Left colon (tissue), 2 donors: ENCODE measurements around the gene FFAR4. TPM values are rescaled to one million over a fixed set of nuclear protein-coding genes. Genes with fewer than 3 reads are reported as not detected.
A peak's percentile ranks its signal among the peaks of the same experiment; 100 is the strongest.

ENCODE experiments used
- ATAC-seq: fragments of 200-7000 bp; cut with Tn5 transposase; one replicate; pipeline ENCODE4 v1.9.1; 2020; ENCODE audit warnings: mild to moderate bottlenecking, moderate library complexity
- DNase-seq, 2 donors: peaks; one replicate each; pipeline ENCODE4 v3.0.0-alpha.2; 2020
- intact Hi-C, 2 donors: fragments of 100-400 bp; cut with DNase I in 1 of 2; cut with micrococcal nuclease in 1 of 2; formaldehyde crosslinking; loops; one replicate each; pipeline versions ENCODE4 v1.11.2 to v1.14.0; 2022; cut with DNase I, micrococcal nuclease
- total RNA-seq, 2 donors: library from RNA; stranded (reverse); fragmentation: NEBNext Ultra II Directional; extraction: Animal tissue kit (Norgen Biotek cat#: 25700); gene quantifications; one replicate each; pipeline ENCODE4 v1.2.1, GENCODE V29; 2021
- donor health status: DM: no; HTN: no; CAD: no.
- donor health status: DM: yes; HTN: yes; CAD: no.

The FFAR4 gene
- total RNA-seq, 2 donors from 2014 or later, result 36.9 to 44.4 TPM

DNA sequence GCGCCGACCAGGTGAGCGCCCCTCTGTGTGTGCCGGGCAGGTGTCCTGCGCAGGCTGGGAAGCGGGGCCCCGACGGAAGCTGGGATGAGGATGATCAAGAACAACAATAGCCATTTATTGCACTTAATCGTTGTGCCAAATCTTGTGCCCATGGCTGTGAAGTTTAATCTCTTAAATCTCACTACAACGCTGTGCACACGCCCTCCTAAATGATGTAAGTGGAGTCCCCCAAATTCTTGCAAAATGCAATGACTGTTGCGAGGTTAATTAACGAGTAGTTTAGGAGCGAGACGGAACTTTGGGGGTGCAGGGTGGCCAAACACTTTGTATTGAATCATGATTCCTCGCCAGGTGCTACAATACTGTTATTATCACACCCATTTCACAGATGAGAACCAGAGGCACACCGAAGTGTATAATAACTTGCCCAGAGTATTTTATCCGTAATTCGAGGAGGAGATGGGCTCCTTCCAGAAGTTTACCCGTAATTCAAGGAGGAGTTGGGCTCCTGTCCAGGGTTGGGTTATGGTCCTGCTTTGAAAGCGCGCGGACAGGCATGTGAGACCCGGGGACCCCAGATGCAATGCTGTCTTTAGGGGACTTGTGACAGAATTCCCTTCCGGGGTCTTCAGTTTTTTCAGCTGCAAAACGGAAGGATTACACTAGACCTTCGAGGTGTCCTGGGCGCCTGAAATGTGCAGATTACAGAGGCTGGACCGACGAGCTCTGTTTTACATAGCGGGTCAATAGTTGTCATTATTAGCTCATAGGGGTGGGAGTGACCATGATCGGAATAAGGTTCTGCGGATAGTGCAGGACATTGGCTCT lies 1.0 kb downstream of the FFAR4 start:
- ATAC-seq, result no peak
- no peak for DNase-seq
- intact Hi-C loops, result no loop called here

DNA sequence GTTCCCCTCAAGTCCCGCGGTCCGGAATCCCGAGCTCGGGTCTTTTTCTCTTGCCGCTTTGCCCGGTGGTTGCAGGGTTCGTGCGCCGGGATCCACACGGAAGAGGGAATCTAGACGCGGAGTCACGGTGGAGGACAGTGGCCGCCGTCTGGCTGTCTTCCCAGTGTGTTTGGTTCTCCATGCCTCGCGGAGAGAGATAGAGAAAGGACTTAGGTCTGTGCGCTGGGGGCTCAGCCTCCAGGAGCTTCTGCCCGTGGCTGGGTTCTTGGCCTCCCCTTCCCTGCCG lies 1.6 kb downstream of the FFAR4 start:
- intact Hi-C loops, result no loop called here
- ATAC-seq (no peak), DNase-seq (no peak)

DNA sequence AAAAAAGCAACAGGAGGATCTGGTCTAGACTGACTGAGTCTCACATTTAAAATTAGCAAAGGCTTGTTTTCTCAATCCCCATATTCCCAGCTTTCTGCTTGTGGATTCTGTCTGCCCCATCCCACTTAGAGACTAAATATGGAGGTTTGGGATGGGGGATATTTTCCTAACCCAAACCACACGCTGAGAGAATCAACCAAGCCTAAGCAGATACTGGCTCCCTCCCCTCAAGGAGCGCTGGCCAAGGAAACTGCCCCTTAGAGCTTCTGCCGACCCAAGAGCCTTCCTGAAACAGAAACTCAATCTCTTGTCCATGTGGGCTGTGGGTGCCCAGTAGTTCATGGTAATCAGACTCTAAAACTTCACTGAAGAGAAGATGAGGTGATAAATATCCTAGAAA lies 3.9 kb downstream of the FFAR4 start:
- intact Hi-C loops, result no loop called here
- DNase-seq, result no peak
- ATAC-seq, result no peak

DNA sequence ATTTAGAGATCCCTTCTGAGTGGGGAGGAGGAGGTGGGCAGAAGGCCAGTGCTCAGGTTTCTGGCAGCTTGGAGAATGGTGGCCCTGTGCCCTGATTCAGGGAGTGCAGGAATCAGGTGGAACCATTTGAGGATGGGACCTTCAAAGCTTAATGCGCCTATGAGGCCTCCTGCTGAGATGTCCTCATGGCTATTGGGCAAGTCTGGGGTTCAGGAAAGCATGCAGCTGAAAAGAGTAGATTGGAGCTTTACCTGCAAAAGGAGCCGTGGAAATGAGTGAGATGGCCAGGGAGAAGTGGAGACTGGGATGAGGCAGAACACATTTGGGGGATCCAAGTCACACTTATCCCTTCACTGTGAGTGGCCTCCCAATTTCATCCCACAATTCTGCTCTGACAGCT lies 6.1 kb downstream of the FFAR4 start:
- ATAC-seq (no peak), DNase-seq (no peak)
- intact Hi-C loops, result no loop called here

DNA sequence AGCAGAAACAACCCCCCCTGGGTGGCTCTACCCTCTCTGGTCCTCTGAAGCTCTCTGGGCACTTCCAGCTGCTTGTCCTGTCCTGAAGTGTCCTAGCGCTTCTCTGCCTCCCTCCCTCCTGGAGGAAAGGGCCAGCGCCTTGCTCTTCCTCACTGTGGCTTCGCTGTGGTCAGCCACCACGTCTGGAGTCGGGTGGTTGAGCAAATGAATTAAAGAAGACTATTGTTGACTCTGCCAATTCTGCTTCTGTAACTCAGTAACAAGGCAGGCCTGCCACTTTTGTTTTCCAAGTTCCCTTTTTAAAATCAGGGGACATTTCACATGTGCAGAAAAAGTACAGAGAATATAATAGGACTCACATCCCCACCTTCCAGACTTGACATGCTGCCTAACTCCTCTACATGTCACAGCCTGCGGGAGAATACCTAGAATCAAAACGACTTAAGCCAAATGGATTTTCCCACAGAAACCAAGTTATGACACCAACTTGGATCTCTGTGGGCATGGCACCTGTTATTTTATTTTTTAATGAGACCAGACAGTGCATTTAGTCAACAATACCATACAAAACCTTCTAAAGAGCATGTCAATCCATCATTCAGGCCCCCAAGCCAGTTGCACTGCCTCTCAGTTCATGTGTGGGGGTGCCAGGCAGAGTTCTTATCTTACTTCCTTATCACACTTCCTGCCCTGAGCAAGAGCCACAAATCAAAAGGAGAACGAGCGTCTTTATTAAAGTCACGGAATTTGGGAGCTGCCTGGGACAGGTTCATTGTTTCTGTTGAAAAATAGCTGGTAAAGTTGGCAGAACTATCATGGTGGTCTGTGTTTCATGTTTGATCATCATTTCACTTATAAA lies 6.8 kb downstream of the FFAR4 start:
- intact Hi-C loops, result no loop called here
- DNase-seq, result peak in 1 of 2 donors; percentile 36
- peak; percentile 55 for ATAC-seq

DNA sequence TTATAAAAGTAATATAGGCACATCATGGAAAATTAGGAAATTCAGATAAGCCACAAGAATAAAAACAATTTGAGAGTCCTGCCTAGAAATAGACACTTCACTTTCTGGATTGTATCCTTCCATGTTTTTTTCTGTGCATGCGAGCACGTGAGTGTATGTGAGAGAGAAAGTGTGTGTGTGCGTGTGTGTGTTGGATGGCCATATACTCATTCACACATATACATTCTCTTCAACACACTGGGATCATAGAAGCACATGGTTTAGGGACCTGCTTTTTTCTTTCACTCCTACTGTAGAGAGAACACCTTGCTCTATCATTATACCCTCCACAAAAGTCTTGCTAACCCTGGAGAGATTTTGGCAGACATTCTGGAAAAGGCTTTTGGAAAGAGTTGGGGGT lies 7.5 kb downstream of the FFAR4 start:
- ATAC-seq (no peak), DNase-seq (no peak)
- intact Hi-C loops, result no loop called here

DNA sequence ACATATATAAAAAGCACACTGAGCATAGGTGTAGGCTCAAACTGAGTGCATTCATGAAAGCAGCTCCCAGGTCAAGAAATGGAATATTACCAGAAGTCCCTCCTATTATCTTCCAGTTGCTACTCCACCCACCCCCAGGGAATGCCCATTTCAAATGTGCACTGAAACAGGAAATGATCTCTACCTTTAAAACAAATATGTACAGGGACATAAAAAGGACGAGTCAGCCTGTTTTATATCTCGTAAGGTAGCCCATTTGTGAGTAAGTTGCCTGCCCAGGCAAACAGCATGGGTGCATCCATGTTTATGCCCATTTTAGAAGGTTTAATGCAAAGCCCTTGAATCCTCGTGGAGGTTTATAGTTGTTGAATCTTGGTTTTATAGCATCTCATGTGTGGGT lies 10.4 kb downstream of the FFAR4 start:
- peak; percentile 29 to 54 for DNase-seq
- peak; percentile 77 for ATAC-seq
- intact Hi-C loops, result no loop called here

DNA sequence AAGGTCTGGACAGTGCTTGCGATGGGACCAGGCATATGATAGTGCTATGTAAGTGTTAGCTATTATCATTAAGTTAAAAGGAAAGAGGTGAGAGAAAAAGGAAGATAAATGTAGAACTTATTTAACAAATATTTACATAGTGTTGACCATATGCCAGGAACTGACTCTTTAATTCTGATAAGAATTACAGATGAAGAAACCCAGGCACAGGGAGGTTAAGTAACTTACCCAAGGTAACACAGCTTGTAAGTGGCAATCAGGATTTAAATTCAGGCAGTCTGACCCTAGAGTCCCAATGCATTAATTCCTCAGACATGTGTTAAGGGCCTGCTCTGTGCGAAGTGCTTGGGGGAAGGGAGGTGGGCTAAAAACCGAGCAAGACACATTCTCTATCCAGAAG lies 11.1 kb downstream of the FFAR4 start:
- DNase-seq (no peak), ATAC-seq (peak; percentile 10)
- intact Hi-C loops, result no loop called here

DNA sequence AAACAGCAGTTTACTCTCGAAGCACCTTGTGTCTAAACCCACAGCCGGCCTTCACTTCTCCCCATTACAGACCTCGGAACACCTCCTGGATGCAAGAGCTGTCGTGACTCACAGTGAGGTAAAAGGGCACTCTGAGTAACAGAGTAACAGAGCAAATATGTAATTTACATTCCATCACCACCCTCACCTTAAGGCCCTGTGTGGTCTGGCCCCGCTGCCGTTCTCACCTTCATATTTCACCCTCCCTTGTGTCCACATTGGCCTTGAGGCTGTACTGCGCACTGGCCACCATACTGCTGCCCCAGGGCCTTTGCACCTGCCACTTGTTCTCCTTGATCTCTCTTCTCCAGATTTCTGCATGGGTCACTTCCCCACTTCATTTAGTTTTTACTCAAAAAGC lies 12.6 kb downstream of the FFAR4 start:
- DNase-seq, result no peak
- intact Hi-C loops, result no loop called here
- peak; percentile 64 for ATAC-seq

DNA sequence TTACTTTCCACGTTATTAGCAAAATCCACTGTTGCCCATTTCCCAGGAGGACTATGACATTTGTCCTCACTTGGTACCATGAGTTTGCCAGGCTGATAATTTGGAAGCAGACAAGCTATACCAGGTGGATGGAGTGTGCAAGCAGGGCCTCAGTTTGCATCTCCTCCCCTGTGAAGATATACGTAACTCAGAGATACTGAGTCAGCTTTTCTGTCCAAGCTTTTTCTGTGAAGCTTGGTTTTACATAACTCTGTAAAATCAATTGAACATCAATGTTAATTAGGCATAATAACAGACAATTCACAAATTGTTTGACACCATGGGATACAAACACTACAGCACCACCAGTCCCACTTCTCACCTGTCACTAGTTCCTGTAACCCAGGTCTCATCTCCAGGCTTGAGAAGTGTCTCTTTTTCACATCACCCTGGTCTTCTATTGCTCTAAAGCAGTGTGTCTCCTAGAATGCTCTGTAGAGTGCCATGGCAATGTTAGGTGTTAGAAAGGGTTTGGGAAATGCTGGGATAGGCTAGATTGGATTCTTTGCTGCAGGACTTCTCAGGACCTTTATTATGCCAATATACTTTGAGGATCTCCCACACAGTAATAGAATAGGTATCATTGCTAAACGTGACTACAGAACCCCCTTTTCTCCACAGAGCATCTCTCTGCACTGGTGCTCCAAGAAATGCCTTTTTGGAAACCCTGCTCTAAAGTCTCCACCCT lies 13.7 kb downstream of the FFAR4 start:
- ATAC-seq (no peak), DNase-seq (no peak)
- intact Hi-C loops, result no loop called here

DNA sequence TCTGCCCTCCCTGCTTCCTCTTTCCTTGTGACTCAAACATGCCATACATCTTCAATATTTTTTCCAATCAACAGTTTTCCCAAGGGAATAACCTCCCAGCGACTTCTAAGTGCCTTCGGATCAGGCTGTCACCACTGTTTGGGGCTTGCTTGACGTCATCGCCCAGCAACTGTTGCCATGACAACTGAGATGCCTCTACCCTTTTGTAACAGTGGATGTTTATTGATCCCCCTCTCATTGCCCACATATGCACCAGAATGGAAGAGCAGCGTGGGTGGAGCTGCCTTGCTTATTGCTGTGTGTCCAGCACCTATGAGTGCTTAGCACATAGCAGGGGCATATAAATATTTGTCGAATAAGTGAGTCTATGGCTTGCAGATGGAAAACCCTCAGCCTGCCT lies 14.4 kb downstream of the FFAR4 start:
- intact Hi-C loops, result no loop called here
- no peak for ATAC-seq
- DNase-seq, result no peak

DNA sequence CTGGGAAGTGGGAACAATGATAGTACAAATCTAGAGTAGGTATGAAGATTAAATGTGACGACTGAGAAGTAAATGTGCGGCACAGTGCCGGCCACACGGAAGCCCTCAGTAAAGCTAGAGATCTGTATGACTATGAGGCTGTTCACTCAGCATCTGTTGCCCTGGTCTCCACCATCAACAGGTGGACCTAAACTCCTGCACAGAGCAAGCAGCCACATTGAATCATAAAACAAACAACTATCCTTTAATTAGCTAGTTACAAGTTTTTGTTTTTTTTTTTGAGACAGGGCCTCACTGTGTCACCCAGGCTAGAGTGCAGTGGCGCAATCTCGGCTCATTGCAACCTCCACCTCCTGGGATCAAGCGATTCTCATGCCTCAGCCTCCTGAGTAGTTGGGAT lies 18.0 kb downstream of the FFAR4 start:
- DNase-seq (no peak), ATAC-seq (no peak)
- intact Hi-C loops, result no loop called here

DNA sequence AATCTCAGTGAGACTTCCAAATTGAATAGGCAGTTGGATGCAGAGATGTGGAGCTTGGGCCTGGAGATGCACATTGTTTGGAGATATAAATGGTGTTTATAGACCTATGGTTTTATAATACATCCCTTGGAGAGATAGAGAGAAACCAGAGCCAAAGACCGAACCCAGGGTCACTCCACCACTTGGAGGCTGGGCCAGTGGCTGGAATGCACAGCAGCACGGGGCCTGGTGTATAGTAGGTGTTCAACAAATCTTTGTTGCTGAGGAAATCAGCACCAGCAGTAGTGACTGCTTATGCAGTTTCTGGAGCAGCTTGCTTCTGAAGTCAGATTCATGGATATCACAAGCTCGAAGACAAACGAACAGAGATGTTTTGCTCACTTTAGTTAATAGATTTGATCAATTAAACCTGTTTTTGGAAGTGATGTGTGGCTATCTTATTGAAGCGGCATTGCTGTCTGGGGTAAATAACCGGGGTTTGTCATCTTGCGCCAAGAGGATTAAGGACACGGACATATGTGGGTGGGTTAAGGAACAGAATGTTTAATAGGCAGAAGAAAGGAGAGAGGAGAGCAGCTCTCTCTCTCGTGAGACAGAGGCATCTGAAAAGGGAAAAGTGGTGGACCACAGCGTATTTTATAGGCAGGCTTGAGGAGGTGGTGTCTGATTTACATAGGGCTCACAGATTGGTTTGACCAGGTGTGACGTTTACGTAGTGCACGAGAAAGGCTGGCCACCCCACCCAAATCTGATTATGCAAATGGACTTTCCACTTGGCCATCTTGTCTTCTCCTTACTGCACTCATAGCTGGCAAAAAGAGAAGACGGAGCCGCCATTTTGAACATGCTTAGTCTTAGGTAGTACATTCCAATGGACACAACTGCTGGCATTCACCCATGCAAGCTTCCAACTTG lies 23.4 kb downstream of the FFAR4 start:
- DNase-seq, result no peak
- intact Hi-C loops, result no loop called here
- no peak for ATAC-seq

DNA sequence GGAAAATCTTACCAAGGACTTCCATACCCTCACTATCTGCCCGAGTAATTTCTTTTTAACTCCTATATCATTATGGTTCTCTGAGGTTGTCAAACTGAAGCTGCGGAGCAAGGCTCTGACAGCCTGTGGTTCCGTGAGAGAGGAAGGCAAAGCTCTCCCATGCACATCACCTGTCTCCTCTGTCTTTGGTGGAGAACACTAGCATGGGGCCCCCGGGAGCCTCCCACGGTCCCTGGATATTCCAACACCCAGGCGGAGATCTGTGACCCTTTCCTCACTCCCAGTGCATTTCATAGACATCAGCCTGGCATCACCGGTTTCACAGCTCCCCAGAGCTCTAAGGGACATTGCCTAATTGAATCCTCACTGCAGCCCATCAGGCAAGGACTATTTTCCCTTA lies 24.2 kb downstream of the FFAR4 start:
- no peak for ATAC-seq
- no peak for DNase-seq
- intact Hi-C loops, result no loop called here

DNA sequence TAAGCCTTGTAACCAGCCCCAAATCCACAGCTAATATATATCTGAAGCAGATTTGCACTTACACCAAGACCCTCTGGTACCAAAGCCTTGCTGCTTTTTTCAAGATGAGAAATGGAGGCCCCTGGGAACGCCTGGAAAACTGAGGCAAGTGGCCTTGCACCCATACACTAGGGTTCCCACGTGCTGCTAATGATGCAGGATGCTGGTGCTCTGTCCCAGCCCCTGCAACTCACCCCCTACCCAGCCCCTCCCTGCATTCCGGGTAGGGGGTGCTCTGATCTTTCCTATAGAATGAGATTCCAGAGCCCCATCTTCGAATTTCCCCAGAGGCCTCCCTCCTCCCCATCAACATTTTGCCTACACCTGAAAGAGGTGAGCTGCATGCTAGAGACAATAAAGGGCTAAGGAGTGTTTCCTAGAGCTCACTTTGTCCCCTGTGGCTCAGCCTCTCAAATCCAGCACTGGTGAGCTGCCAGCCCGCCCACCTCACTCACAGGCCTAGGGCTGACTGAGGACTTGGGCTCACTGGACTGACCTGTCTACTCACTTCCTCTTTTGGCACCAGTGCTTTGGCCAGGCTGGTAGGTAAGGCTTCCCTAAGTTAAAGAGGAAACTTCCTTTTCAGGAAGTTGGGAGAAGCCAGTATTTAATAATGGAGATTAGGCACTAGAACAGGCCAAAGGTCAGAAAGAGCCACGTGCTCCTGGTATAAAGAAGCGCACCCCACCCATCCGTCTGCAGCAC lies 24.8 kb downstream of the FFAR4 start:
- intact Hi-C loops, result no loop called here
- ATAC-seq, result peak; percentile 92
- peak; percentile 61 to 68 for DNase-seq

DNA sequence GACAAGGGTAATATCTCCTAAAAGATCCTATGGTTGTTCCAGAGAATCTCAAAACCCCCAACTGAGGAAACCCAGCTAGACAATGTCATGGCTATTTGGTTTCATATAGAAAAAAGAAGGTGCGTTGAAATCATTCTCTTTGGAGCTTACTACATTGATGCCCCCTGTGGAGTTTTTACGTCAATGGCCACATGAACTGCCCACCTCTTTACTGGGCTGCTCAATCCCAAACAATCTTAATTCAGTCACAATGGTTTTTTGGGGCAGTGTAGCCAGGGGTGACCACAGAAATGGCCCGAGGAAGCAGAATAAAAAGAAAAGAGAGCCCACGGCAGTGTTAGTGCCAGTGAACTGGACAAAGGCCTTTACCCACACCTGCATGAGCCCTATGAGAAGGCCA lies 26.8 kb downstream of the FFAR4 start:
- no peak for DNase-seq
- intact Hi-C loops, result no loop called here
- ATAC-seq, result no peak

DNA sequence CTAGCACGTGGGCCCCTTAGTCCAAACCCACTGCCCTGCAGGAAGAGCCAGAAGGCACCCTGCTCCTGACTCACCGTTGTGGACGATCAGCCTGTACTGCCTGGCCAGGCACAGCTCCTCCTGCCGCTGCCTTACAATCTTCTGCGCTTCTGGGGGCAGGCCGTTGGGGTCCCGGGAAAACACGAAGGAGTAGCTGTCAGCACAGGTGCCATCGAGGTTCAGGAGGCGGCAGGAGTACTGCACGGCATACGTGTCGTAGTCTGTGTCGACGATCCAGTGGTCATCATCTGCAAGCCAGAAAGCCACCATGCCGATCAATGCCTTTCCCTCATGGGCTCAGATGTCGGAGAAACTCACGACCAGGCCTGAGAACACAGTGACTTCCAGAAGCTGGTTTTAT lies 27.3 kb downstream of the FFAR4 start:
- no peak for ATAC-seq
- DNase-seq, result no peak
- intact Hi-C loops, result no loop called here

DNA sequence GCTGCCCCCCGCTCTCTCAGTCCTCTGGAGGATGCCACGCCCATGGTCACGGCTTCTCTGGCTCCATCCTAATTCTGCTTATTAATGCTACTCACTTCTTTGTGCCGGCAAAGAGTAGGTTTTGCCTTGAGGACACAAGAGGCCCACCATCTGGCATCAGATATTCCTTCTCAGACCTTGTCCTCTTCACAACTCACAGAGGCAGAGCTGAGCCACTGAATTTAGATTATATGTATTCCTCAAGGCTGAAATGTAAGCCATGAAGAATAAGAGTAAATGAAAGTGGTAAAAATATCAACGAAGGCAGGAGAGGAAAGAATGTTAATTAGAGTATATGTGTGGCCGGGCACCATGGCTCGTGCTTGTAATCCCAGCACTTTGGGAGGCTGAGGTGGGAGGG lies 28.1 kb downstream of the FFAR4 start:
- intact Hi-C loops, result no loop called here

More for the DNA sequence above, 28.1 kb downstream of the FFAR4 start:
- no peak for DNase-seq
- no peak for ATAC-seq
